ENCODE results near the gene EDAR. TPM values are rescaled to one million over a fixed set of nuclear protein-coding genes. Genes with fewer than 3 reads are reported as not detected.

EDAR gene
- total RNA-seq, 1 donor from 2014 or later: not detected

DNA sequence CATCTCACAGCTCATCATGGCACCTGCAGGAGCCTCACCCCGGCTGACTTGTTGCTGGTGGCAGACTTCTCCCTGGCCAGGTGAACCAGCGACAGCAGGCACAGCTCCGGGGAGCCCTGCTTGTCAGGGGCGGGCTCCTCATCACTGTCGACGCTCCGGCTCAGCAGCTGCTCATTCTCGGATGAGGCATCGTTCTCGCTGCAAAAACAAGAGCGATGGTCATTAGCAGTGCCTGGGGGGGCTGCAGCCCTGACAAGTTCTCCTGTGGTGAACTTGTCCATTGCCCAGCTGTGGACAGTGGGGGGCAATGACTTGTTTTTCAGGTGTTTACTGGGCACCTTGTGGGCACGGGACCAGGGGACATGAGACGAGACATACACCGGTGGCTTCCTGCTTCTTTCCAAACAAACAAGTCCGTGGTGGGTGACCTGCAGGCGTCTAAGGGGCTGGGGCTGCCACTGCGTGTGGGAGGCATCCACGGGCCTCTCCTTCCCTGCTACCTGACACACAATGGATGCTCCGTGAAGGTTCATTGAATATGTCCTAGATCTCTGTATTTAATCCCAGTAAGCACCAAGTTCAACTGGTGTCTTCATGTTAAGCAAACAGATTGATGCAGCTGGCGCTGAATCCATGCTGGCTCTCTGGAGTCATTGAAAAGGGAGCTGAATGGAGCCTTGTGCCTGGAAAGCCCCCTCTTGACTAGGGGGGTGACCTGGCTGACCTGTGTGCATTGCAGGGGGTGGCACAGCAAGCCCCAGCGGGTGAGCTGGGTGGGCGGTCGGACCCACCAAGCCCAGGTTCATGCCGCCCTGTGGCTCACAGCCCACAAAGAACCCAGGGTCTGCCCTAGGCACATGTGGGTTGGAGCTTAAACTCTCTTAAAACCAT lies 81.0 kb downstream of the EDAR start:
- no peak for DNase-seq

DNA sequence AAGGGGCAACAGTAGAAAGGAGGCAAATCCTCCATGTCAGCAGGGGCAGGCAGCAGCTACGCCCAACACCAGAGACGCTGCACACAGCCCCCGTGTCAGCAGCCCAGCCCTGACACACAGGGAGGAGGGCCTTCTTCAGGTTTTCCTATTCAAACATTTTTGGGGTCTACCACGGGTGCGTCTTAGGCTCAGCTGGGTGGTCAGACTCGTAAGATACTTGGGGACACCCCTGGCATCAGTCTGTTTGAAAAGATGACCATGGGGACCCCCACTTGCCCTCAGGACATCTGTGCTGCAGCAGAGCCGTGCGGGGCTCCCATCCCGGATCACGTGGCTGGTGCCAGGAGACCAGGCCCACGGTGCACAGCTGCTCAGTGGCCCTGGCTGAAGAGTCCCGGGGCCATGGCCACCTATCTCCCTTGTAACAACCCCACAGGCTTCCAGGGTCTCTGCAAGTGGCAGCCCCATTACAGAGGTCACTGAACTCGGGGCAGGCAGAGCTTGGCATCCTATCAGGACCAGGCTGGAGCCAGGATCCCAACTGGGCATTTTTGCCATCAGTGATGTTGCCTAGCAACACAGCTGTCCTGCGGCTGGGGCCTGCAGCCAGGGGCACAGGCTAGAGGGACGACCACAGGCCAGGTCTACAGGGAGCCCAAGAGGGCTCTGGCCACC lies 82.5 kb downstream of the EDAR start:
- no peak for DNase-seq

DNA sequence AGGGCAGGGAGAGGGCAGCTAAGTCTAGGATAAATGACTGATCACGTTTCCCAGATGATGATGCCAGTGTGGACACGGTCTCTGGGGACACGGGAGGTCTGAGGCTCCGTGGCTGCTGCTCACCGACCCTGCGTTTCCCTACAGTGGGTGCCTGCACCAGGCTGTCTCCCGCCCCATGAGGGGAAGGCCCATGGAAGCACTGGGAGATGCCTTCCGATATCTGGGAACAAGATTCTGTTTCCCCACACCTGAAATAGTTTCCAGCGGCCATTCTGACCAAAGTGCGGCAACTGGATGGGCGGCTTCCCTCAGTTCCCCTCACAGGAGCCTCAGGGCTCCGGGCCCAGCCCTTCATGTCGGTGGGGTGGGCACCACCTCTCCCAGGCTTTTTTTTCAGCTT lies 83.1 kb downstream of the EDAR start:
- no peak for DNase-seq

DNA sequence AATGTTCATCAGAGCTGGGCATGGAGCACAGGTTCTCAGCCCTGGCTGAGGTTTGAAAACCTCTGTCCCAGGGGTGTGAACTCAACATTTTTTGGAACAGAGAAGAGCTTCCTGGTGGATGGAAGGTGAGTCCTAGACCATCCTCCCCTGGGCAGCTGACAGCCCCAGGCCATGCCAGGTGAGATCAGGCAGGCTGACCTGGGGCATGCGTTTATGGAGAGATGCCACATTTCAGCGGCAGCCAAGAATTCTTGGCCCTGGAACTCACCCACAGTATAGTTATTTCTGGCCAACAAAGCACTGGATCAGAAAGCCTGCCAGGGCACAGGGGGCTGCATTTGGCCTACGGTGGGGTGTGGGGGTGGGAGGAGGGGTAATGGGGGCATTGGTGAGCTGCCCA lies 83.8 kb downstream of the EDAR start:
- DNase-seq: no peak

DNA sequence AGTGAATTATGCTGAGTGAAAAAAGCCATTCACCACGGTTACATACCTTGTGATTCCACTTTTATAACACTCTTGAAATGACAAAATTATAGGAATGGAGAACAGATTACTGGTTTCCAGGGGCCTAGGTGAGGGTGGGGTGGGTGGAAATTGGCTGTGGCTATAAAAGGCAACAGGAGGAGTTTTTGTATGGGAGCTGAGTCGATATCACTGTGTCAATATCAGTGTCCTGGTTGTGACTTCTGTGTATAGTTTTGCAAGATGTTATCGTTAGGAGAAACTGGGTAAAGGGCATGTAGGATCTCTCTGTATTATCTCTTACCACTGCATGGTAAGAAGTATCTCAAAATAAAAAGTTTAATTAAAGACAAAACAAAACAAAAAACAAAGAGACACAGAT lies 84.3 kb downstream of the EDAR start:
- no peak for DNase-seq

DNA sequence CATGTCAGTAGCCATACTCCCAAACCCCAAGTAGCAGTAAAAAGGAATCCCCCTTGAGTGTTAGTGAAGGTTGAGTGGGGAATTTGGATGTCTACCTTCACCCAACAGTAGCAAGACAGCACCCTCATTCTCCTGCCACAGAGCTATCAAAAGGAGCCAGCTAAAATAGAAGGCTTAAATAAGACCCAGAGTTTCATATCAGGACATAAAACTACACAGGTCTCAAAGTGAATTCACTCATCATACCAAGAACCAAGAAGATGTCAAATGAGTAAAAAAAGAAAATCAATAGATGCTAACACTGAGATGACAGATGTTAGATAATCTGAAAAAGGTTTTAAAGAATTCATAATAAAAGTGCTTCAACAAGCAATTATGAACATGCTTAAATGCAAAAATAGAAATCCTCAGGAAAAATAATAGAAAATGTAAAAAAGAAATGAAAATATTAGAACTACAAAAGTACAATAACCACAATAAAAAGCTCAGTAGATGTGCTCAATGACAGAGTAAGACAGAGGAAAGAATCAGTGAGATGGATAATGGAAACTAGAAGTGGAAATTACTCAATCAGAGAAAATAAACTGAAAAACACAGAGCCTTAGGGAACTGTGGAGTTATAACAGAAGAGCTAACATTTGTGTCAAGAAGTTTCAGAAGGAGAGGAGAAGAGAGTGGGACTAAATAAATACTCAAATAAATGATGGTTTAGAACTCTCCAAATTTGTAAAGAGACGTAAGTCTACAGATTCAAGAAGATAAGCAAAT lies 90.5 kb downstream of the EDAR start:
- no peak for DNase-seq

DNA sequence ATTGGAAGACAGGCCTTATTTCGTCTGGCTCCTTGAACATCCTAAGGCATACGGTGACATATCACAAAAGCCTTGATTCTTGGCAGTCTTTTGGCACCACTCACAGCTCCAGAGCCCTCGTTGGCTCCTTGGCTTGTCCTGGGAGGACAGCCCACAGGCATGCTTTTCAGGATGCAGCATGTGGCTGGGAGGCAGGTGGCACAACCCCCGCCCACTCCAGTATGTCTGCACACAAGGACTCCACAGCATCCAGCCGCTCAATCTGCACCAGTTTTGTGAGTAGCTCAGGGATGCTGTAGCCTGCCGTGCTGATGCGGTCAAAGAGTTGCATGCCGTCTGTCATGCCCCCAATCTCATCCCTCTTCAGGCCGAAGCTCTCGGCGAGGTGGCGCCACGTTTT lies 92.3 kb downstream of the EDAR start:
- no peak for DNase-seq

DNA sequence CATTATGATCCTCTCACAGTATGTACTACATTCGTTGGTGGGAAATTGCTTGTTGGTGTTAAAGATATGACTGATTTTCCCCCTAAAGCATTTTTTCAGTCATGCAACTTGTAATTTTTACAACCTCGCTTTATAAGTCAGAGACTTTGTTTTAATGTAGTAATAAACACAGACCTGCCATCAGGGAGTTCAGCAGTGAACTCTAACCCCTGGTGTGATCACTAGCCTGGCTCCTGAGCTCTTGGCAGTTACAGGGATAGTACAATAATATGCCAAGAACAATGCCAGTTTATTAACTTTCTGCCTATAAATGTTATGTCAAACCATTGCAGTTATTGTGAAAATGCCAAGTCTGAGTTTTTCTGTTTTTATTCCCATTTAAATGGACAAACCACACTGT lies 93.8 kb downstream of the EDAR start:
- no peak for DNase-seq

DNA sequence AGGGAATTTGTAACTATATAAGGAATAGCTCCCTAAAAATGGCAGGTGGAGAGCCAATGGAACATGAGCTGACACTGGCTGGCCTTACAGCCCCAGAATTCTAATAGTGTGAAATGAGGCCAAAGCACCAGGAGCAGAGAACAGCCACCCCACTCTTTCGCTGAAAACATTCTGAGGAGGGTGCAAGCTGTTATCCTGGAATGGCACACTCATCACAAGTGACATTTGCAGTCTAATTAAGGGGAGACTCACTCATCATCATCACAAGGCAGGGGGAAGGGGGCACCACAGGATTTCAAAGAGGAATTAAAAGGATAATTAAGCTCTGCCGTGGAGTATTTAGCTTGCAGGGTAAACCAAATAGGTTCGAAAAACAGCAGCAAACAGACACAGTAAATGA lies 94.3 kb downstream of the EDAR start:
- no peak for DNase-seq

DNA sequence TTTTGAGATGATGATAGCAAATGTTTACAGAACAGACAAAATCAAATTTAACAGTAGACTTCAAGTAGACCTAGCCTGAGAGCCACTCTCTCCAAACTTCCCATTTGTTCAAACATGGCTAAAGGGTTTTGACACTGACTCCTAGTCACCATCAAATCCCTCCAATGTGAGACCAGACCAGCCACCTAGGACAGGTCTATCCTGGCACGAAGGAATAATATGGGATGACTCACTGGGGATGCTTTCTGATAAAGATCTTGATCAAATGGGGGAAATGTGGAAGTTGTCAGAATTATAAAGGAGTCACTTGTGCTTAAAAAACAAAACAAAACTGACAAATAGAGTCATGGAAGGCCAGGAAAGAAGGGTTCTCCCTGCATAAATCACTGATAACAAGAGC lies 95.7 kb downstream of the EDAR start:
- no peak for DNase-seq

DNA sequence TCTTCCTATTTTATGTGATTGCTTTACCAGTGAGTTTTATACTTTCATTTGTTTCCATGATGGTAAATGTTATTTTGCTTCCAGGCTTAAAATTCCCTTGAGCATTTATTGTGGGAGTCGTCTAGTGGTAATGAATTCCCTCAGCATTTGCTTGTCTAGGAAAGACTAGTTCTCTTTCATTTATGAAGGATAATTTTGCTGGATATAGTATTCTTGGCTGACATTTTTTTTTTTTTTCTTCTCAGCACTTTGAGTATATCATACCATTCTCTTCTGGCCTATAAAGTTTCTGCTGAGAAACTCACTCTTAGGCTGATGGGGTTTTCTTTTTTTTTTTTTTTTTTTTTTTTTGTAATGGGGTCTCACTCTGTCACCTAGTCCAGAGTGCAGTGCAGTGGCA lies 99.1 kb downstream of the EDAR start:
- no peak for DNase-seq

DNA sequence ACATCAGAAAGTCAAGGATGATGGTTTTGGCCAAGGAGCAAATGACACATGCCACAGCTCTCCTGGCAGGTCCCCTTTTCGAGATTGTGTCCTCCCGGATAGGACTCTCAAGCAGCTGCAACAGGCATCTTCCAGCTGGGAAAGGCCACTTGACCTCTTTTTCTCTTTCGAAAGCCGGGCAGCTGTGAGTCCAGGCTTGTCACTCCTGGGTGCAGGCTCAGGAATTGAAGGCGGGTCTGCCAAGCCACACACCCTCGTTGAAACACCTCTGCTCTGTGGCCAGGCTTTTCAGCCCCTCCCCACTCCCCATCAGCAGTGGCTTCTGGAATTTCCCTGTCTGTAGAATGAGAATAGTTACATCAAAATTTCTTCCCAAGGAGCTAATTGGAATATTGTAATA lies 104.4 kb downstream of the EDAR start:
- no peak for DNase-seq

DNA sequence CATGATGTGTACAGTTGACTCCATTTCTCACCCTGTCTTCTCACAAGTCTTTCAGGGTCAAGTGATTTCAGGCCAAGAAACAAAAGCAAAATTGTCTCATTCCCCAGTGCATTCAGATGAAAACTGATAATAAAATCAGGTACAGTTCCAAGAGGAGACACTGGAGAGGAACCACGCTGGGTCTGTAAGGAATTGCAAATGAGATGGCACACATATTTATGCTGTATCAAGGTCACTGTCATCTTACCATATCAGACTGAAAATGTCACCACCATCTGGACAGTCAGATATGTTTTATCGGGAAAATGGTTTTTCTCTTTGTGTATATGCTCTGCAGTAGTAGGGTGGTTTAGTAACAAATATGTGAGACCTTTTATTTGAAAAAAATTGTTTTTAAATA lies 110.7 kb downstream of the EDAR start:
- DNase-seq: no peak

DNA sequence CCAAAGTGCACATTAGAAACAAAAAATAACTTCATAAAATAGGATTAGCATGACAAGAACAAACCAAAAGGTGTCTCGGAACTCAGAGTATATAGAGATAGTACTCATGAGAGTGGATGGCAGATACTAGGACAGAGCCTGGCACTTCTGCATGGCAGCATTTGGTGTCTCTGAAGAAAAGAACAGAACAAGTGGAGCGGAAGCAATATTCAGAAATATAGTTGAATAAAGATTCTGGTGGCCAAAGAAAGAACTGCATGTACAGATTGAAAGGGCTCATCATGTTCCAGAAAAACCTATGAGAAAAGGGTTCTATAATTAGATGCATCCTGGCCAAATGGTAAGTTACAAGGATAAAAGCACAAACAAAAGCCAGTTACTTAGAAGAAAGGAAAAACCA lies 111.5 kb downstream of the EDAR start:
- no peak for DNase-seq

DNA sequence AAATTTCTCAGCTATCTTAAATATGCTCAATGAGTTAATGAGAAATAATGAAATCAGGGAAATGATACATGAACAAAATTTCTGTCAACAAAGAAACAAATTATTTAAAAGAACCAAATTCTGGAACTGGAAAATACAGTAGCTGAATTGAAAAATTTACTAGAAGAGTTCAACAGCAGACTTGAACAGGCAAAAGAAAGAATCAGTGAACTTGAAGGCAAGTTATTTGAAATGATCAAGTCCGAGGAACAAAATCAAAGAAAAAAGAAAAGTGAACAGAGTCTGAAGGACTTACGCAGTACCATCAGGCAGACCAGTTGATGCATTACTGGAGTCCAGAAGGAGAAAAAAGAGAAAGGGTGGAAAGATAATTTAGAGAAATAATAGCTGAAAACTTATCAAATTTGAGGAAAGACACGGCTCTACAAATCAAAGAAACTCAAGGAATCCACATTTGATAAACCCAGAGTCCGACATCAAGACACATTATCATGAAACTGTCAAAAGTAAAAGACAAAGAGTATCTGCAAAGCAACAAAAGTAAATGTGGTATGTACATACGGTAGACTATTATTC lies 118.9 kb downstream of the EDAR start:
- DNase-seq: no peak

DNA sequence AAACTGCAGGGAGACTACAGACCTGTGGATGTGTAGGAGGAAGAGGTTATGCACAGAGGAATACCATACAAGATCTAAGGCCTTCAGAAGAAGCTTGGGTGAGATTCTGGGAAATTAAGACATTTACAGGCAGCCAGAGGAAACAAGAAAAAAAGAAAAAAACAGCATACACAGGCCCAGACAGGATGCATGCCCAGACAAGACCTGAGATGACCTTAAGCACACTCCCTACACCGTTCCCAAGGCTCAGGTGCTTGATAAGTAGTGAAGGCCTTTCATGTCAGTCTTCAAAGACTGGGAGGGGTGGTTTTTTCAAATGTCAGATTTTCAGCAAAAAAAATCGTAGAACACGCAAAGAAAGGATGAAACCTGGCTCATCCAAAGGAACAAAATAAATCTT lies 119.5 kb downstream of the EDAR start:
- DNase-seq: no peak

DNA sequence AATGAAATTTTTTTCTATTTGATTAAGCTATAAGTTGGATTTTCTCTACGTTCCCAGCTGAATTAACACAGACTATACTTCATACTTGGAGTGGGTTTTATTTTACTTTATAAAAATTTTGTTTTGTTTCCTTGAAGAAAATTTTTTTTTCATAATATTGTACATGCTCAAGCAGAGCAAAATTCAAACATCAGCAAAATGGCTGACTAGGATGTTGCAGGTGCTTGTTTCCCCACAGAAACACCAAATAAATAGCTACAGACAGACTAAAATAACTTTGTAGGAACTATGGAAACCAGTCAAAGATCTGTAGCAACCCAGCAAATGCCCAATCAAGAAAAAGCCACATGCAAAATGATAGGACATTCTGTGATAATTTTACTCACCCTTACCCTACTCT lies 120.1 kb downstream of the EDAR start:
- DNase-seq: no peak

DNA sequence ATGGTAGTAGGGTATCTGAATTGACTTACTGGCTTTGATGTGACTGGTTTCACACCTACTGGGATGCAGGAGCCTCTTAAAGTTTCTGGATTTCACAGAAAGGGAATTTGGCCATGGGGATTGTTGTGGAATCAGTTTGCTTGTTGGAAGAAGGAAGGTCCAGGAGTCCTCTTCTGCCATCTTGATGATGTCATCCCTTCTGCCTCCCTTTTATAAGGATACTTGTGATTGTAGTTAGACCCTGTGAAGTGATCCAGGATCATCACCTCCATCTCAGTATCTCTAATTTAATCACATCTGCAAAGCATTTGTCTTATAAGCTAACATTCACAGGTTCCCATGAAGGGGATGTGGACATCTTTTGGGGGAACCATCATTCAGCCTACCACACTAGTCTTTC lies 123.0 kb downstream of the EDAR start:
- no peak for DNase-seq

DNA sequence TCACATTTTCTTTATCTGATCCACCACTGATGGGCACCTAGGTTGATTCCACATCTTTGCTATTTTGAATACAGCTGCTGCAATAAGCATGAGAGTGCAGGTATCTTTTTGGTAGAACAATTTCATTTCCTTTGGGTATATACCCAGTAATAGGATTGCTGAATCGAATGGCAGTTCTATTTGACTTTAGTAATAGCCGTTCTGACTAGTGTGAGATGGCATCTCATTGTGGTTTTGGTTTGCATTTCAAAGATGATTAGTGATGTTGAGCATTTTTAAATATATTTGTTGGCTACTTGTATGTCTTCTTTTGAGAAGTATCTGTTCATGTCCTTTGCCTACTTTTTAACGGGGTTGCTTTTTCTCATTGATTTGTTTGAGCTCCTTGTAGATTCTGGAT lies 130.1 kb downstream of the EDAR start:
- no peak for DNase-seq

DNA sequence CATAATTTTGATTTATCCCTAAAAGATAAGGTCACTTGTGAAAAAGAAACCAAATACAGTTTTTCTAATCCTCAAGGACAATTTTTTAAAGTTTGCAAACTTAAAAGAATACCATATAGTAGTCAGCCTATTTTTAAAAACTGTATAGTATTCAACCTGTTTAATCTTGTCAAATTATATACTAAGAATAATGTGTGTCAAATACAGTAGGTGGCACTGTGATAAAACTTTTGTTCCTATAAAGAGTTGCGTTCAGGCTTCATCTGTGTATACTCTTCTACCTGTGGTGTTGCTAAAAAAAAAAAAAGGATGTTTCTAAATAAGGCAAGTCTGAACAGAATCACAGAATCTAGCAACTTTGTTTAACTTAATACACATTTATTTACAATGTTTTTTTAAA lies 133.8 kb downstream of the EDAR start:
- DNase-seq: peak; percentile 51

DNA sequence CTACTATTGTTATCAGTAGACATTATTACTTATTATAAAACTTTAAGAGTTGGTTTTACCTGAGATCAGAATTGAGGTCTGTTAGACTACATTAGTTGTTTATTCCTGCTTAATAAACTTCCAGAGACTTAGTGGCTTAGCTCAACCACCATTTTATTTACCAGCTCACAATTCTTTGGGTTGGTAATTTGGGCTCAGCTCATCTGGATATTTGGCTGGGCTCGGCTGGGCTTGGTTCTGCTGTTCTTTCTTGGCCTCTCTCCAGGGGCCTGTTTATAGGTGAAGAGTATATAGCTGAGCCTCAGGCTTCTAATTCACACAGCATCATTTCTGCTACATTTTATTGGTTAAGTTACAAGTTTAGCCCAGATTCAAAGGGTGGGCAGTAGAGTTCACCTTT lies 134.5 kb downstream of the EDAR start:
- no peak for DNase-seq

DNA sequence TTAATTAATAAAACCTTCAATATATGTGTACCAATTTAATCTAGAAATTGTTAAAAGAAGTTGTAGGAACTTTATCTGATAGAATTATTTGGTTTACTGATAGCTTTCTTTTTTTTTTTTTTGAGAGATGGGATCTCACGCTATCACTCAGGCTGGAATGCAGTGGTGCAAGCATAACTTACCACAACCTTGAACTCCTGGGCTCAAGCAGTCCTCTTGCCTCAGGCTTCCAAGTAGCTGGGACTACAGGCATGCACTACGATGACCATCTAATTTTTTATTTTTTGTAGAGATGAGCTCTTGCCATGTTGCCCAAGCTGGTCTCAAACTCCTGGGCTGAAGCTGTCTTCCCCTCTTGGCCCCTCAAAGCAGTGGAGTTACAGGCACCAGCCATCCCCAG lies 135.6 kb downstream of the EDAR start:
- DNase-seq: no peak

DNA sequence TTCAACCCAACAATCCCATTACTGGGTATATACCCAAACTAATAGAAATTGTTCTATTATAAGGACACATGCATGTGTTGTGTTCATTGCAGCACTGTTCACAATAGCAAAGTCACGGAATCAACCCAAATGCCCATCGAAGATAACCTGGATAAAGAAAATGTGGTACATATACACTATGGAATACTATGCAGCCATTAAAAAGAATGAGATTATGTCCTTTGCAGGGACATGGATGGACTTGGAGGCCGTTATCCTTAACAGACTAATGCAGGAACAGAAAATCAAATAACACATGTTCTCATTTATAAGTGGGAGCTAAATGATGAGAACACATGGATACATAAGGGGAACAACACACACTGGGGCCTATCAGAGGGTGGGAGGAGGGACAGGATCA lies 136.6 kb downstream of the EDAR start:
- DNase-seq: no peak

All from dermis blood vessel endothelial cell (primary cell).